ENCODE results near the gene AUTS2. TPM values are rescaled to one million over a fixed set of nuclear protein-coding genes. Genes with fewer than 3 reads are reported as not detected.

The AUTS2 gene
- polyA plus RNA-seq, 10 donors, result 54.7 to 101 (median 77.6) TPM

GRCh38 chr7:70734411-70734810 is 1136.1 kb downstream of the AUTS2 start:
- DNase-seq, result no peak

- DNase-seq, result no peak
Observed at GRCh38 chr7:70735313-70735712, 1137.0 kb downstream of the AUTS2 start.

- peak; percentile 34 to 74 (median 67) for DNase-seq
Observed at GRCh38 chr7:70736715-70737460, 1138.6 kb downstream of the AUTS2 start.

- DNase-seq, result peak in 2 of 3 donors; percentile 35 to 51
Observed at GRCh38 chr7:70738151-70738885, 1140.0 kb downstream of the AUTS2 start.

- no peak for DNase-seq
Observed at GRCh38 chr7:70739646-70740210, 1141.5 kb downstream of the AUTS2 start.

- DNase-seq, result no peak
Observed at GRCh38 chr7:70741666-70742065, 1143.4 kb downstream of the AUTS2 start.

- no peak for DNase-seq
Observed at GRCh38 chr7:70743531-70744325, 1145.5 kb downstream of the AUTS2 start.

- no peak for DNase-seq
Observed at GRCh38 chr7:70744492-70744891, 1146.2 kb downstream of the AUTS2 start.

GRCh38 chr7:70749831-70750230 is 1151.6 kb downstream of the AUTS2 start:
- no peak for DNase-seq

- no peak for DNase-seq
Observed at GRCh38 chr7:70751895-70752294, 1153.6 kb downstream of the AUTS2 start.

GRCh38 chr7:70752794-70753241 is 1154.5 kb downstream of the AUTS2 start:
- DNase-seq, result no peak

- no peak for DNase-seq
Observed at GRCh38 chr7:70756789-70757188, 1158.5 kb downstream of the AUTS2 start.

GRCh38 chr7:70758646-70759045 is 1160.4 kb downstream of the AUTS2 start:
- DNase-seq, result no peak

- DNase-seq, result no peak
Observed at GRCh38 chr7:70759674-70760073, 1161.4 kb downstream of the AUTS2 start.

GRCh38 chr7:70761711-70762328 is 1163.5 kb downstream of the AUTS2 start:
- DNase-seq, result no peak

- DNase-seq, result no peak
Observed at GRCh38 chr7:70762696-70763095, 1164.4 kb downstream of the AUTS2 start.

- no peak for DNase-seq
Observed at GRCh38 chr7:70763961-70764691, 1165.9 kb downstream of the AUTS2 start.

GRCh38 chr7:70764701-70765208 is 1166.5 kb downstream of the AUTS2 start:
- no peak for DNase-seq

- DNase-seq, result no peak
Observed at GRCh38 chr7:70765651-70766050, 1167.4 kb downstream of the AUTS2 start.

GRCh38 chr7:70766109-70766508 is 1167.8 kb downstream of the AUTS2 start:
- no peak for DNase-seq

GRCh38 chr7:70766694-70767093 is 1168.4 kb downstream of the AUTS2 start:
- no peak for DNase-seq
